GM06990 (cell line): ENCODE results near the gene ADAMTS9.

ENCODE experiments used
- DNase-seq: peaks from one replicate; pipeline ENCODE4 v3.0.0-alpha.2; 2011; ENCODE audit not compliant: insufficient read length; ENCODE audit errors: extremely low read depth
- H3K27me3 ChIP-seq: replicated peaks from 2 replicates; pipeline ENCODE4 v1.6.0; 2011; ENCODE audit warnings: low read length; ENCODE audit not compliant: control insufficient read depth, insufficient read depth
- H3K36me3 ChIP-seq: 2 replicates; pipeline ENCODE4 v1.5.1; 2011; ENCODE audit warnings: low read length; ENCODE audit not compliant: control insufficient read depth, insufficient read depth
- H3K4me3 ChIP-seq: replicated peaks from 2 replicates; pipeline ENCODE4 v1.5.1; 2011; ENCODE audit warnings: low read depth, mild to moderate bottlenecking, control low read depth, low read length
- CTCF ChIP-seq: IDR thresholded peaks from 2 replicates; pipeline ENCODE4 v1.5.1; 2011; ENCODE audit warnings: low read length, control low read depth, mild to moderate bottlenecking, inconsistent platforms; ENCODE audit not compliant: insufficient read depth, poor library complexity, severe bottlenecking

The ADAMTS9 gene

GRCh38 chr3:64656544-64656943 is 31.3 kb downstream of the ADAMTS9 start:
- no peaks in the 10 kb centered on the region for H3K36me3 ChIP-seq
- no peak for TF ChIP-seq CTCF
- DNase-seq: no peak
- no peaks in the 10 kb centered on the region for H3K27me3 ChIP-seq
- H3K4me3 ChIP-seq: no peak overlapping the region

GRCh38 chr3:64655160-64655559 is 32.6 kb downstream of the ADAMTS9 start:
- Histone ChIP-seq H3K27me3 (no peaks in the 10 kb centered on the region), H3K36me3 (no peaks in the 10 kb centered on the region), H3K4me3 (no peak overlapping the region)
- TF ChIP-seq CTCF: no peak
- DNase-seq: no peak

- no peak for DNase-seq
- no peaks in the 10 kb centered on the region for H3K36me3 ChIP-seq
- no peaks in the 10 kb centered on the region for H3K27me3 ChIP-seq
- TF ChIP-seq CTCF: no peak
- no peak overlapping the region for H3K4me3 ChIP-seq
Measured at GRCh38 chr3:64654013-64654412, 33.8 kb downstream of the ADAMTS9 start.

- no peak for TF ChIP-seq CTCF
- Histone ChIP-seq H3K4me3 (no peak overlapping the region), H3K36me3 (no peaks in the 10 kb centered on the region), H3K27me3 (no peaks in the 10 kb centered on the region)
- DNase-seq: no peak
Measured at GRCh38 chr3:64653101-64653500, 34.7 kb downstream of the ADAMTS9 start.

GRCh38 chr3:64651741-64652241 is 36.0 kb downstream of the ADAMTS9 start:
- no peaks in the 10 kb centered on the region for H3K36me3 ChIP-seq
- H3K4me3 ChIP-seq: no peak overlapping the region
- no peaks in the 10 kb centered on the region for H3K27me3 ChIP-seq
- no peak for DNase-seq
- TF ChIP-seq CTCF: no peak

GRCh38 chr3:64651303-64651702 is 36.5 kb downstream of the ADAMTS9 start:
- Histone ChIP-seq H3K36me3 (no peaks in the 10 kb centered on the region), H3K4me3 (no peak overlapping the region), H3K27me3 (no peaks in the 10 kb centered on the region)
- no peak for TF ChIP-seq CTCF
- DNase-seq: no peak
